HPDE6-E6E7 (cell line): ENCODE results near the gene SEMA6A.

ENCODE experiments used
- DNase-seq: peaks from one replicate; pipeline ENCODE4 v3.0.0; 2011; ENCODE audit warnings: missing footprints; ENCODE audit errors: extremely low spot score

The SEMA6A gene

GRCh38 chr5:116465411-116465810 is 109.2 kb downstream of the SEMA6A start:
- no peak for DNase-seq

- no peak for DNase-seq
Observed at GRCh38 chr5:116464144-116464708, 110.4 kb downstream of the SEMA6A start.

- no peak for DNase-seq
Observed at GRCh38 chr5:116462500-116462899, 112.1 kb downstream of the SEMA6A start.

GRCh38 chr5:116459301-116459700 is 115.3 kb downstream of the SEMA6A start:
- DNase-seq: no peak

- DNase-seq: no peak
Observed at GRCh38 chr5:116457062-116457461, 117.6 kb downstream of the SEMA6A start.

GRCh38 chr5:116456036-116456435 is 118.6 kb downstream of the SEMA6A start:
- DNase-seq: no peak

GRCh38 chr5:116455061-116455460 is 119.6 kb downstream of the SEMA6A start:
- DNase-seq: no peak

GRCh38 chr5:116454417-116454927 is 120.2 kb downstream of the SEMA6A start:
- no peak for DNase-seq

GRCh38 chr5:116453988-116454411 is 120.6 kb downstream of the SEMA6A start:
- no peak for DNase-seq

- no peak for DNase-seq
Observed at GRCh38 chr5:116452774-116453368, 121.8 kb downstream of the SEMA6A start.

- DNase-seq: no peak
Observed at GRCh38 chr5:116451905-116452450, 122.6 kb downstream of the SEMA6A start.

- DNase-seq: no peak
Observed at GRCh38 chr5:116451066-116451465, 123.6 kb downstream of the SEMA6A start.

- DNase-seq: no peak
Observed at GRCh38 chr5:116449458-116449857, 125.2 kb downstream of the SEMA6A start.

- DNase-seq: no peak
Observed at GRCh38 chr5:116448870-116449427, 125.7 kb downstream of the SEMA6A start.

- DNase-seq: no peak
Observed at GRCh38 chr5:116448450-116448849, 126.2 kb downstream of the SEMA6A start.

- no peak for DNase-seq
Observed at GRCh38 chr5:116446356-116447005, 128.1 kb downstream of the SEMA6A start.

GRCh38 chr5:116445311-116445710 is 129.3 kb downstream of the SEMA6A start:
- DNase-seq: no peak

- DNase-seq: no peak
Observed at GRCh38 chr5:116444373-116445295, 130.0 kb downstream of the SEMA6A start.

GRCh38 chr5:116442931-116443551 is 131.6 kb downstream of the SEMA6A start:
- DNase-seq: no peak

GRCh38 chr5:116442095-116442534 is 132.5 kb downstream of the SEMA6A start:
- peak; percentile 11 for DNase-seq

- DNase-seq: no peak
Observed at GRCh38 chr5:116441223-116441622, 133.4 kb downstream of the SEMA6A start.
